Spleen (tissue), 7 donors: ENCODE results near the gene RSPO4.

Experiments used
- CTCF ChIP-seq, 11 experiments: fragments of 200-600 bp in 7 of 11; fragments of 450-650 bp in 4 of 11; sonication (generic) in 4 of 11; IDR thresholded peaks in 8 of 11; conservative IDR thresholded peaks in 3 of 11; 1 replicate in 7 of 11; 2 replicates in 4 of 11; pipeline versions ENCODE4 v1.4.0 to v1.8.0; 2016 to 2021; ENCODE audit warnings: antibody characterized with exemption in 11 of 11, inconsistent platforms in 4 of 11, mild to moderate bottlenecking in 1 of 11
- POLR2AphosphoS5 ChIP-seq, 3 donors: sonication (generic); formaldehyde crosslinking; IDR thresholded peaks; one replicate each; pipeline ENCODE4 v1.5.1; 2017; ENCODE audit warnings: antibody characterized with exemption in 3 of 3
- donor health status: DM: no; HTN: no; CAD: no; lungs with moderate emphysema.
- donor health status: DM: no; HTN: no; CAD: no.
- donor health status: DM: no; HTN: no; CAD: no.

GRCh38 chr20:1050440-1050839, 48.3 kb upstream of the RSPO4 start:
- TF ChIP-seq CTCF (IDR thresholded peaks at IDR 0.05 in 8 of 11, conservative IDR thresholded peaks at IDR 0.05 in 3 of 11) (no peak), POLR2AphosphoS5 (IDR thresholded peaks at IDR 0.05) (no peak)
